Measurements from ENCODE around the gene KLHDC3.
A peak's percentile ranks its signal among the peaks of the same experiment; 100 is the strongest.

The KLHDC3 gene, protein sequence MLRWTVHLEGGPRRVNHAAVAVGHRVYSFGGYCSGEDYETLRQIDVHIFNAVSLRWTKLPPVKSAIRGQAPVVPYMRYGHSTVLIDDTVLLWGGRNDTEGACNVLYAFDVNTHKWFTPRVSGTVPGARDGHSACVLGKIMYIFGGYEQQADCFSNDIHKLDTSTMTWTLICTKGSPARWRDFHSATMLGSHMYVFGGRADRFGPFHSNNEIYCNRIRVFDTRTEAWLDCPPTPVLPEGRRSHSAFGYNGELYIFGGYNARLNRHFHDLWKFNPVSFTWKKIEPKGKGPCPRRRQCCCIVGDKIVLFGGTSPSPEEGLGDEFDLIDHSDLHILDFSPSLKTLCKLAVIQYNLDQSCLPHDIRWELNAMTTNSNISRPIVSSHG

DNA sequence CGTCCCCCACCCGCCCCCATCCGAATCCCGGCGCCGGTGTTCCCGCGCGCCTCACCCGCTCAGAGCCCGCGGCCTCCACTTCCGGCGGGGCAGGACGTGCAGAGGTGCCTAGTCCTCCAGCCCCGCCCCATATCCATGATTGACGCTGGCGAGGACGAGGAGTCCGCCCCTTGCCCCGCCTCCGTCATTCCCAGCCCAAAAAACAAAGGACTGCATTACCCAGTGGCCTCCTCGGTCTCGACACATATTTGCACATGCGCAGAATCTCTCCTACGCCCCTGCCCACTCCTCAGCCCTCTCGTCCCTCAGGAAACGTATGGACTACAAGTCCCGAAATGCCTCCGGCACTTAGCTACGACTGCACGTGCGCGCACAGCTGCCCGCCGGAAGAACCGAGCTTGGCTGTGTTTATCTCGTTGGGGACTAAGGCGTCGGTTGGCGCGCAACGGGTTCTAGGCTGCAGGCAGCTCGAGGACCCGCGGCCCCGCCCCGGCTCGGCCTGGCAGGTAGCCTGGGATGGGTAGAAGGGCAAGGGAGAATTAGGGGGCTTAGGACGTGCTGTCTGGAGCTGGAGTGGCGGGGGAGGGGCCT lies at the start of gene KLHDC3, which contains the start of gene MEA1:
KLHDC3 (plus strand) TSS at position 407 of the 591 bp plus-strand sequence. CDS start 2,944 bp downstream, outside the sequence.
MEA1 (minus strand) TSS at position 104 of the 591 bp plus-strand sequence. CDS start 133 bp downstream, outside the sequence.
- peak; percentile 99 for DNase-seq (ENCODE audit: low spot score)

DNA sequence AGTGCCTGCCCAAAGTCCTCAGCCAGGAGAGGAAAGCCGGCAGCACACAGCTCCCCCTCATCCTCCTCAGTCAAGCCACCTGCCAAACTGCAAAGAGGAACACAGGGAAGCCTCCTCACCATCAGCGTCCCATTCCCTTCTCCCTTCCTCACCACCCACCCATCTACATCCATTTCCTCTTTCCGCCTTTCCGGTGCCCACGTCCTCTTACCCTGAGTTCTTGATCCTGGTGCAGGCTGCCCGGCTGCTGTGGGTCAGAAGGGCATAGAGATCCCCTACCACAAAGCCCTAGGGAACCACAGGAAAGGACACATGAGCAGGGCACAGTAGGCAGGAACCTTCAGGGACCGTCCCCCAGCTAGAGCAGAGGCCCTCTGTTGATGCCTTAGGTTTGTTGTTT lies 47.5 kb upstream of the KLHDC3 start:
- no peak for DNase-seq (ENCODE audit: low spot score)

DNA sequence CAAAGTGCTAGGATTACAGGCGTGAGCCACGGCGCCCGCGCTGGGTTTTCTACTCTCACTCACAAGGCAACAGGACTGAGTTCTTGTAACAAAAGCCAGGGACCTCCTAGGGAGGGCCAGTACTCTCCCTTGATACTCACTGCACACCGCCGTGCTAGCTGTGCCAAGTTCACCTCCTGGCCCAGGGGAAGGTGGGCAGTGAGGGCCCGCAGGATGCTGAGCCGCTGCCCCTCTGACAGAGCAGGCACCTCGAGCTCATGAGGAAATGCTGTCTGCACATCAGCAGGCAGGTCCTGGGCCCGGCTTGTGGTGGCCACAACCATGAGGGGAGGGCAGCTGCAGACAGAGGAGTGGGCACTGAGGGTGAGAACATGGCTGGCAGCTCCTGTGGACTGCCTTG lies 46.8 kb upstream of the KLHDC3 start:
- DNase-seq (ENCODE audit: low spot score), result no peak

- DNase-seq (ENCODE audit: low spot score), result no peak
Measured at GRCh38 chr6:42968126-42968701, 45.8 kb upstream of the KLHDC3 start.

DNA sequence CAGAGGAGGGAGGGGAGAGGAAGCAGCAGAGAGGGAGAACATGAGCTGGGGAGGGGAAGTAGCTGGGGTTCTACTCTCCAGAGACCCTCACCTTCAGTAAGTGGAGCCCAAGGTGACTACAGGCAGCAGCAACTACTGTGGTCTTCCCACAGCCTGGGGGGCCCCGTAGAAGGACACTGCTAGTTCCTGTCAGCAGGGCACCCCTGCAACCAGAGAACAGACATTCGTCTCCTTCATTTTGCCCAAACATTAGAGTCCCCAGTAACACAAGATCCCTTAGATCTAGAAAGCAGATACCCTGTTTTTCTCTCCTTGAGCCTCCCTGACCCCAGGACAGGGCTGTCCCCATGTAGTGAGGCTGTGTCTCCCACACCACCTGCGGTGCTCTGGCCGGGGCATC lies 45.3 kb upstream of the KLHDC3 start:
- DNase-seq (ENCODE audit: low spot score), result no peak

DNA sequence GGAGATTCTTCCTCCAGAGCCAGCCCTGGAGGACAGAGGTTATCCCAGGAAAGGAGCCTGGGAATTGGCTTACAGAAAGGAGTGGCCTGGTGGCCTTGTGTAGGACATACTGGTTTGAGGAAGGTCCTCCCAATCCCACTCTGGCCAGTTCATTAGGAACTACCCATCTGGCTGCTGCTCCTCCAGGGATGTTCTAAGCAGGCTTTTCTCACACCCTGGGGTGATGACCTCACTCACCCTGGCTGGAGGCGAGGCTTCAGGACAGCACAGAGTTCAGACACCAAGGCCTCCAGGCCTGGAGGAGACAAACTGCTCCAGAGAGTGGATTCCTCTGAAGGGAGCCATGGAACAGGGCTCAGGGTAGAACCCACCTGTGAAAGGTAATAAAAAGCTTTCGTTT lies 44.6 kb upstream of the KLHDC3 start:
- DNase-seq (ENCODE audit: low spot score), result no peak

DNA sequence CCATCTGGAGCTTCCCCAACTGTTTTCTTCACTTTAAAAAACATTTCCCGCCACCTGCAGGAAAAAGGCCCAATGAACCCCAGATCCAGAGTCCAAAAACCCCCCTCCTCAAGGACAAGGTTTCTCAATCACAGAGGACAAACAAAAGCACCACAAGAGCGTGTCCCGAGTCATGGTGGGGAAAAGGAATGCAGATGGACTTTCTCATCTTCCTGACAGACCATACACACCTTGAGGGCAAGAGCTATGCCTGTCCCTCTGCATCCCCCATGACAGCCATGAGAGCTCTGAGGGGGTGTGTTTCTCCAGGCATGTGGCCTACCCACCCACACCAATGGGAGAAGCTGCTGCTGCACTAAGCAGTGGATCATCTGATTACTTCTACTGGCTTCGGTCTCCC lies 44.1 kb upstream of the KLHDC3 start:
- DNase-seq (ENCODE audit: low spot score), result no peak

GRCh38 chr6:42970871-42971612 lies 43.0 kb upstream of the KLHDC3 start:
- DNase-seq (ENCODE audit: low spot score), result no peak

GRCh38 chr6:42971746-42972327 lies 42.2 kb upstream of the KLHDC3 start:
- DNase-seq (ENCODE audit: low spot score), result no peak

- no peak for DNase-seq (ENCODE audit: low spot score)
Measured at GRCh38 chr6:42973926-42974325, 40.1 kb upstream of the KLHDC3 start.

DNA sequence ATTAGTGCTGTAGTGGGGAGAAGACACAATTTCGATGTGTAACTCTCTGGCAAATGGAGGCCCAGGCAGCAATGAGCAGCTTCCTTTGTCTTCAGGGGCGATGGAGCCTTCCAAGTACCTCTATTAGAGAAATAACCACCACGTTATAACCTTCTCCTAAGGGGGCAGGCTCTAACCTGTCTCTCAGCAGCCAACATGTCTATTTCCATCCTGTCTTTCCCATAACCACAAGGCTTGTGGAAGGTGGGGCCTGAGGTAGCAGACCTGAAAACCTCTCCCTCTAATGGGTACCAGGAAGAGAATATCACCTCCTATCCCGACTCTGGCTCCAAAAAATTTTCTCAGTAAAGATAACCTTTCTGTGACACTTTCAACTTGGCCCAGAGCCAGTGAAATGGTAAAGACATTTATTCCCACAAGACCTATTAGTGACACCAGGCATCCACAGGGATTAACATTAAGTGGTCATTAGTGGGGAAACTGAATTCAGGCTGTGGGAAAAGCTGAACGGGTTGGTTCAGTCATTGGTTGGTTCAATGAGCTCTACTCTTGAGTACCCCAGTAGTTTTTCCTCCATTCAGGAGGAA lies 39.0 kb upstream of the KLHDC3 start:
- DNase-seq (ENCODE audit: low spot score), result no peak

DNA sequence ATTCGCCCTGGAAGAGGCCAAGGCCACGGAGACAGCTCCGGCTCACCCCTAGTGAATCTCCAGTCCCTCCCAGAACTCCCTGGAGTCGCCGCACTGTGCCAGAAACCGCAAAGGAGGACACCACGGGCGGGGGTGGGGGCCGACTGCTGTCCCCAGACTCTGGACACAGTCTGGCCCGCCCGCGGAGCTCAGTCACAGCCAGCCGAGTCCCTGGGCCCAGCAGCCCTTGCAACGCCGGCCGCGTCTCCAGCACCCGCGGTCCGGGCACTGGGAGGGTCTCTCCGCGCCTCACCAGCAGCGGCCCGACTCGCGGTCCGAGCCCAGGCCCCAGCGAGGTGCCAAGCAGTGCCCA lies 35.6 kb upstream of the KLHDC3 start:
- DNase-seq (ENCODE audit: low spot score), result no peak

DNA sequence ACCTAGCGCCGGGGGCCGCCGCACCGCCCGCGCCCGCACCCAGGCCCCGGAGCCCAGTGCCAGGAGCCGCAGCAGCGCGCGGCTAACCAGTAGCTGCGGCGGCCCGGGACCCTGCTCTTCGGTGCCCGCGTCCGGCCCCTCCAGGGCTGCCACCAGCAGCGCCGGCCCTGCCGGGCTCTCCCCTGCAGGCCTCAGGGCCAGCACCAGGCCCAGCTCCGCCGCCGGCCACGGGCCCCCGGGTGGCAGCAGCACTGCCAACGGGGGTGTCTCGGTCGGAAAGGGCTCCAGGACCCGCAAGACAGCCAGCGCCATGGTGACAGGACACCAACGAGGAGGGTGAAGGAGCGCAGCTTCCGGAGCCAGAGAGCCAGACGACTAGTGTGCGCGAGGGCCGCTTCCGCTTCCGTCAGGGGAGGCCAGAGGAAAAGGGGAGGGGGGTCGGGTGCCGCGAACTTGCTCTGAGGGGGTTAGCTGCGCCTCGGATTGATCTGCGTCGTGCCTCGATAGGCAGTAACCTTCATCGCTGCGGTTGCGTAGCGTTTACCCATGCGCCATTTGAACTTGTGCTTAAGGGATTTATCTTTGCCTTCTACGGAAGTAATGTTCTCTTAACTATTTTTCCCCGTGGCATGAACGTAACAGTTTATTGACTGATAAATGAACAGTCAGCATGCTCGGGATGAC lies 35.1 kb upstream of the KLHDC3 start, which contains the start of gene PEX6:
PEX6 (minus strand) TSS at position 343 of the 684 bp plus-strand sequence; CDS start at position 312, 31 bp downstream.
- peak; percentile 91 for DNase-seq (ENCODE audit: low spot score)

- DNase-seq (ENCODE audit: low spot score), result no peak
Measured at GRCh38 chr6:42979523-42980177, 34.4 kb upstream of the KLHDC3 start.

DNA sequence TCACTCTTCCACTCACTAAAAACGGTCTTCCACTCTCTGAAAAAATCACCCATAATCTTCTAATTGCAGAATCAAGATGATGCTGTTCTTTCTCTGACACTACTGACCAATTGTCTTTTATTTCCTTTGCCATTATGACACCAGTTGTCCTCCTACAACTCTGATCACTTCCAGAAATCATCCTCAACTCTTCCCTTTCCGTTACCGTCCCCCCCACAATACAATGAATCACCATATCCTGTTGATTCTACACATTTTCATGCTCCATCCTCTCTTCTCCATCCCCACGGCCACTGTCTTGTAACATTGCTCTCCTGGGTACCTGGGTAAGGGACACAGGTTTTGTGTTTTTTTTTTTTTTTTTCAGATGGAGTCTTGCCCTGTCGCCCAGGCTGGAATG lies 32.2 kb upstream of the KLHDC3 start:
- no peak for DNase-seq (ENCODE audit: low spot score)

DNA sequence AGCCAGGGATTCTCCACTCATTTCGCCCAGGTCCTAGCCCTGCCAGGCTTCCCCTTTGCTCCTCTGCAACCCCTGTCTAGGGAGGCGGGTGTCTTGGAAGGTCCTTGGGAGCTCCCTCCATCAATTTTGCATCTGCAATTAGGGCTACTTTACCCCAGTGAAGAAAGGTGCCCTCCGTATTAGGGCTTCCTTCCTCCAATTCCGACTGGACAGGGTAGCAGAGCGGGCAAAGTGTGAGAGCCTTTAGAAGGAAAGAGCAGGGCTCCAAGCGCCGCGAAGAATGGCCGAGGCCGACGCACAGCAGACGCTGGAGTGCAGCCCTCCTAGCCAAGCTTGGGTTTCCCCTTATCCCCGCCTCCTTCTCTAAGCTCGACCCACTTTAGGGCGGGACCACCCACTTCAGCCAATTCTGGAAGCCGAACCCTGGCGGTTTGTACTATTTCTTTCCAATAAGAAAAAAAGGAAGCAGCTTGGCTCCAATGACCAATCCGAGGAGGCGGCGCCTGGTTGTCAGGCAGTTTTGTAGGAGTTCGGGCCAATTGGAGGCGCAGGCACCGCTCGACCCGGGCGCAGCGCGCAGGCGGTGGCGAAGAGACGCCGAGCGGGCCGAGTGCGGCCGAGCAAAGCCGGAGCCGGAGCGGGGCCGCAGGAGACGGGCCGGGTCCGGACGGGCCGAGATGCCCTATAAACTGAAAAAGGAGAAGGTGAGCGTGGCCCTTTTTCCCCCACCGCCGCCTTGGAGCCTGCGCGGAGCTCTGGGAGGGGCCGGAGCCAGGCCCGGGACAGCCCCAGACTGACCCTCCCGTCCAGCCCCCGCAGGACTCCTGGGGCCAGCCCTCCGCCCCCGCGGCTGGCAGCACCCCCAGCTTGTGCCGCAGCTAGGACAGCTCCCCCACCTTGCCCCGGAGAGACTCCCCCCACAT lies 29.8 kb upstream of the KLHDC3 start, which contains the start of gene PPP2R5D:
PPP2R5D (plus strand) TSS at position 570 of the 923 bp plus-strand sequence; CDS start at position 678, 108 bp downstream.
- peak; percentile 96 for DNase-seq (ENCODE audit: low spot score)

GRCh38 chr6:42984924-42985475 lies 29.0 kb upstream of the KLHDC3 start:
- DNase-seq (ENCODE audit: low spot score), result no peak

GRCh38 chr6:42987533-42988451 lies 26.3 kb upstream of the KLHDC3 start:
- DNase-seq (ENCODE audit: low spot score), result no peak

Measured in left forelimb (tissue), 1 donor.